Right cardiac atrium (tissue), 5 donors: ENCODE measurements around the gene IGDCC3. TPM values are rescaled to one million over a fixed set of nuclear protein-coding genes. Genes with fewer than 3 reads are reported as not detected.

Source experiments
- ATAC-seq, 2 donors: fragments of 200-7000 bp; cut with Tn5 transposase; one replicate each; pipeline versions ENCODE4 v1.8.0 to v1.9.1; 2020; ENCODE audit warnings: moderate library complexity in 2 of 2, mild to moderate bottlenecking in 1 of 2
- DNase-seq, 3 donors: peaks; one replicate each; pipeline ENCODE4 v3.0.0-alpha.2; 2020
- H3K27ac ChIP-seq: one replicate; pipeline ENCODE4 v1.5.1; 2013; ENCODE audit warnings: mild to moderate bottlenecking, low read length, control low read depth, moderate library complexity
- H3K27me3 ChIP-seq: one replicate; pipeline ENCODE4 v1.6.1; 2013; ENCODE audit not compliant: control insufficient read depth, insufficient read depth
- H3K4me1 ChIP-seq: one replicate; pipeline ENCODE4 v1.6.1; 2013; ENCODE audit warnings: low read length; ENCODE audit not compliant: control insufficient read depth, insufficient read depth
- H3K4me3 ChIP-seq: one replicate; pipeline ENCODE4 v1.5.1; 2013; ENCODE audit warnings: low read length, control low read depth
- H3K9me3 ChIP-seq: one replicate; pipeline ENCODE4 v1.6.1; 2013; ENCODE audit warnings: low read length; ENCODE audit not compliant: control insufficient read depth
- WGBS: extraction: QIAGEN DNeasy Blood & Tissue Kit; methylation state at CpG from one replicate; pipeline ENCODE4 v1.1.7; 2013; 5-methylcytosine and 5-hydroxymethylcytosine counted together
- intact Hi-C, 4 donors: fragments of 100-400 bp; cut with DNase I; formaldehyde crosslinking; loops; one replicate each; pipeline versions ENCODE4 v1.11.0 to v1.14.0; 2022 to 2023
- polyA plus RNA-seq: library from polyadenylated mRNA; stranded (reverse); fragments of 200-250 nt; gene quantifications from one replicate; pipeline ENCODE4 v1.2.3, GENCODE V29; 2013
- total RNA-seq, 4 donors: library from RNA; stranded (reverse); fragmentation: NEBNext Ultra II Directional; extraction: Animal tissue kit (Norgen Biotek cat#: 25700); gene quantifications; one replicate each; pipeline ENCODE4 v1.2.1, GENCODE V29; 2021
- donor health status: healthy with polysubstance abuse.
- donor health status: DM: no; HTN: yes; CAD: no.
- donor health status: DM: no; HTN: no; CAD: no.
- donor health status: DM: no; HTN: yes; CAD: no; lungs with severe emphysema.
- donor health status: DM: yes; HTN: yes; CAD: no.

IGDCC3 gene
- total and polyA plus RNA-seq, 5 donors, result 0.09 to 0.14 (median 0.09) TPM; not detected in 2

- no peaks in the 10 kb centered on the region for H3K4me1 ChIP-seq
- ATAC-seq, result no peak
- no peak overlapping the region for H3K27ac ChIP-seq
- no peaks in the 10 kb centered on the region for H3K9me3 ChIP-seq
- no peak overlapping the region for H3K4me3 ChIP-seq
- DNase-seq, result no peak
- H3K27me3 ChIP-seq, result no peaks in the 10 kb centered on the region
- intact Hi-C loops, result no loop called here
- WGBS, result 67% methylated on average over 3 of the region's 3 CpGs
Measured at GRCh38 chr15:65311760-65312159, 66.0 kb downstream of the IGDCC3 start.

GRCh38 chr15:65310431-65311137, 67.2 kb downstream of the IGDCC3 start:
- intact Hi-C loops, result no loop called here
- Histone ChIP-seq H3K27ac (no peak overlapping the region), H3K4me3 (no peak overlapping the region), H3K9me3 (no peaks in the 10 kb centered on the region), H3K4me1 (no peaks in the 10 kb centered on the region), H3K27me3 (no peaks in the 10 kb centered on the region)
- peak in 2 of 3 donors; percentile 11 to 12 for DNase-seq
- WGBS, result 89% methylated on average over 10 of the region's 10 CpGs
- ATAC-seq, result no peak

GRCh38 chr15:65309882-65310418, 67.9 kb downstream of the IGDCC3 start:
- H3K27ac ChIP-seq, result no peak overlapping the region
- 82% methylated on average over 12 of the region's 12 CpGs for WGBS
- H3K4me3 ChIP-seq, result no peak overlapping the region
- ATAC-seq (no peak), DNase-seq (peak in 2 of 3 donors; percentile 7 to 25)
- H3K9me3 ChIP-seq, result no peaks in the 10 kb centered on the region
- no peaks in the 10 kb centered on the region for H3K27me3 ChIP-seq
- intact Hi-C loops, result no loop called here
- no peaks in the 10 kb centered on the region for H3K4me1 ChIP-seq

GRCh38 chr15:65307978-65308377, 69.8 kb downstream of the IGDCC3 start:
- intact Hi-C loops, result no loop called here
- no peak for ATAC-seq
- Histone ChIP-seq H3K4me3 (no peak overlapping the region), H3K4me1 (no peaks in the 10 kb centered on the region), H3K27me3 (no peaks in the 10 kb centered on the region), H3K27ac (no peak overlapping the region), H3K9me3 (no peaks in the 10 kb centered on the region)
- peak in 2 of 3 donors; percentile 7 to 9 for DNase-seq
- 87% methylated on average over 6 of the region's 6 CpGs for WGBS

- H3K4me3 ChIP-seq, result no peak overlapping the region
- intact Hi-C loops, result no loop called here
- no peaks in the 10 kb centered on the region for H3K27me3 ChIP-seq
- H3K27ac ChIP-seq, result no peak overlapping the region
- DNase-seq (no peak), ATAC-seq (no peak)
- no peaks in the 10 kb centered on the region for H3K4me1 ChIP-seq
- H3K9me3 ChIP-seq, result no peaks in the 10 kb centered on the region
Measured at GRCh38 chr15:65306551-65306950, 71.3 kb downstream of the IGDCC3 start.

- intact Hi-C loops, result no loop called here
- 80% methylated on average over 3 of the region's 3 CpGs for WGBS
- no peak overlapping the region for H3K27ac ChIP-seq
Measured at GRCh38 chr15:65305776-65306175, 72.0 kb downstream of the IGDCC3 start.

GRCh38 chr15:65305150-65305758, 72.5 kb downstream of the IGDCC3 start:
- DNase-seq, result peak in 1 of 3 donors; percentile 27
- peak overlapping the region; percentile 97 for H3K4me3 ChIP-seq
- H3K27ac ChIP-seq, result peak overlapping the region; percentile 96
- no peaks in the 10 kb centered on the region for H3K4me1 ChIP-seq
- H3K27me3 ChIP-seq, result no peaks in the 10 kb centered on the region
- WGBS, result 54% methylated on average over 14 of the region's 14 CpGs
- H3K9me3 ChIP-seq, result no peaks in the 10 kb centered on the region
- intact Hi-C loops, result no loop called here
- ATAC-seq, result peak; percentile 15 to 30

More at GRCh38 chr15:65305776-65306175, 72.0 kb downstream of the IGDCC3 start:
- H3K27me3 ChIP-seq, result no peaks in the 10 kb centered on the region
- H3K9me3 ChIP-seq, result no peaks in the 10 kb centered on the region
- H3K4me1 ChIP-seq, result no peaks in the 10 kb centered on the region
- no peak for ATAC-seq
- H3K4me3 ChIP-seq, result no peak overlapping the region
- peak in 1 of 3 donors; percentile 6 for DNase-seq

- Histone ChIP-seq H3K27ac (peak within 1 kb of the TSS; percentile 99), H3K4me1 (no peaks in the 10 kb centered on the region), H3K9me3 (no peaks in the 10 kb centered on the region), H3K27me3 (no peaks in the 10 kb centered on the region), H3K4me3 (peak within 1 kb of the TSS; percentile 97)
- DNase-seq (peak; percentile 69 to 81 (median 80)), ATAC-seq (peak; percentile 90 to 92)
- intact Hi-C loops, result loop anchor here in 1 of 4 donors (5.0 kb wide), 1 partner anchor 117 kb away; the partner anchor contains the start of gene CLPX
- WGBS, result under 1% methylated on average over 24 of the region's 24 CpGs
Measured at GRCh38 chr15:65304381-65305149, 73.2 kb downstream of the IGDCC3 start, which contains the start of gene RNU5B-1. TSS of gene RNU5B-1 (plus strand) at chr15:65304677.

- no peaks in the 10 kb centered on the region for H3K9me3 ChIP-seq
- DNase-seq (peak; percentile 30 to 64 (median 59)), ATAC-seq (peak; percentile 68 to 72)
- H3K4me1 ChIP-seq, result no peaks in the 10 kb centered on the region
- intact Hi-C loops, result loop anchor here in 1 of 4 donors (5.0 kb wide), 1 partner anchor 117 kb away; the partner anchor contains the start of gene CLPX
- H3K27me3 ChIP-seq, result no peaks in the 10 kb centered on the region
- H3K4me3 ChIP-seq, result peak overlapping the region; percentile 97
- WGBS, result 1% methylated on average over 24 of the region's 24 CpGs
- peak overlapping the region; percentile 99 for H3K27ac ChIP-seq
Measured at GRCh38 chr15:65303687-65304380, 74.0 kb downstream of the IGDCC3 start.

- no peak overlapping the region for H3K27ac ChIP-seq
- 82% methylated on average over 24 of the region's 24 CpGs for WGBS
- no peaks in the 10 kb centered on the region for H3K27me3 ChIP-seq
- ATAC-seq (no peak), DNase-seq (peak in 2 of 3 donors; percentile 62 to 68)
- H3K4me3 ChIP-seq, result no peak overlapping the region
- no peaks in the 10 kb centered on the region for H3K4me1 ChIP-seq
- intact Hi-C loops, result loop anchor here in 1 of 4 donors (5.0 kb wide), 1 partner anchor 115 kb away; the partner anchor contains the start of gene CLPX
- no peaks in the 10 kb centered on the region for H3K9me3 ChIP-seq
Measured at GRCh38 chr15:65302061-65302460, 75.7 kb downstream of the IGDCC3 start.
